GM21723 (cell line): ENCODE data around the gene TRIM51.
"Not testable (repeated sequence)": the region's sequence is repeated elsewhere in the genome, so short reads cannot be mapped to it uniquely, and the experiment has no call there.

Experiments used
- ATAC-seq: cut with Tn5 transposase; IDR thresholded peaks from one replicate; pipeline ENCODE4 v1.9.1; 2021; ENCODE audit warnings: mild to moderate bottlenecking, moderate library complexity; ENCODE audit not compliant: unreplicated experiment

TRIM51 gene, protein sequence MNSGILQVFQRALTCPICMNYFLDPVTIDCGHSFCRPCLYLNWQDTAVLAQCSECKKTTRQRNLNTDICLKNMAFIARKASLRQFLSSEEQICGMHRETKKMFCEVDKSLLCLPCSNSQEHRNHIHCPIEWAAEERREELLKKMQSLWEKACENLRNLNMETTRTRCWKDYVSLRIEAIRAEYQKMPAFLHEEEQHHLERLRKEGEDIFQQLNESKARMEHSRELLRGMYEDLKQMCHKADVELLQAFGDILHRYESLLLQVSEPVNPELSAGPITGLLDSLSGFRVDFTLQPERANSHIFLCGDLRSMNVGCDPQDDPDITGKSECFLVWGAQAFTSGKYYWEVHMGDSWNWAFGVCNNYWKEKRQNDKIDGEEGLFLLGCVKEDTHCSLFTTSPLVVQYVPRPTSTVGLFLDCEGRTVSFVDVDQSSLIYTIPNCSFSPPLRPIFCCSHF

DNA sequence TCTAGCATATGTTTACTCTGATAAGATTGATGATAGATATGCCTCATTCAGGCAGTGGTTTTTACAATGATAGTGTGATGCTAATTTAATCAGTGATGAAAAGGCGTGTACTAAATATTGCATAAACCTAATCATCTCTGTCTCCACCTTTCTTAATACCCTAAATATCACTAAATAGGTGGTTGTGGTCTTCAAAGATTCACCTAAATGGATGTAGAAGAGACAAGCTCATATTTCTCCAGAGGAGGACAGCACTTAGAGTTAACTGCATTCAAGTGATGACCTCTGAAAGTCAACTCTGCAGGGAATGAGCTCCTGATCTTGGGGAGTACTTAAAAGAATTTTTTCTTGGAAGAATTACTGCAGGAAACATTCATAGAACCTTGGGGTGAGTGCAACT lies at the start of gene TRIM51:
Gene TRIM51, plus strand, starts transcription at position 301 of the 400 bp plus-strand sequence. CDS start 2,132 bp downstream, outside the sequence.
- not testable (repeated sequence) for ATAC-seq

DNA sequence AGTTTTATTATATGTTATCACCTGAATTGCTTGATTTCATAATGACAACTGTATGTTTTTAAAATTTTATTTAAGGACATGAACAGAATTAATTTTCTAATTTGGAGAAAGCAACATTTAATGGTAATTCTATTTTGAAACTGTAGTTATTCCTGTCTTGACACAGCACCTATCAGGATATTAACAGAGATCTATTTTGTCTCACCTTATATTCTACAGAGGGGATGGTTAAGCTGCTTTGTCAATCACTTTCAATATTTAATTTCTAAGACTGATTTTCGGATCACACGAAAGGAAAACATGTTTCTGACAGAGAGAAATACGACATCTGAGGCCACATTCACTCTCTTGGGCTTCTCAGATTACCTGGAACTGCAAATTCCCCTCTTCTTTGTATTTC lies 44.6 kb upstream of the TRIM51 start, which contains the start of gene OR5D16:
Gene OR5D16, plus strand, starts transcription at position 301 of the 400 bp plus-strand sequence. Its CDS starts 0 bp downstream, at position 301.
- no peak for ATAC-seq

DNA sequence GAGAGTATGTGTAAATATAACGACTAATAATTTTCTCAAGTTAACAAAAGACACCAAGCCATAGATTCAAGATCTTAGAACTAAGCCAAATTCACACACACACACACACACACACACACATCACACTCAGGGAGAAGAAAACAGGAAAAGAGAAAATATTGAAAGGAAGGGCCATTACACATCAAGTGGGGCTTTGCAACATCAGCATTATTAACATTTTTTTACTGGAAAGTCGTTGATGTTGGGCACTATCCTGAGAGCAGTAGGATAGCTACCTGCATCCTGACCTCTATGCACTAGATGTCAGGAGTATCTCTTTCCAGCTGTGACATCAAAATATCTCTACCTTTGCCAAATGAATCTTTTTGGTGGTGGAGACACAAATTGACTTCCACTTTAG lies 35.6 kb upstream of the TRIM51 start:
- ATAC-seq, result no peak

DNA sequence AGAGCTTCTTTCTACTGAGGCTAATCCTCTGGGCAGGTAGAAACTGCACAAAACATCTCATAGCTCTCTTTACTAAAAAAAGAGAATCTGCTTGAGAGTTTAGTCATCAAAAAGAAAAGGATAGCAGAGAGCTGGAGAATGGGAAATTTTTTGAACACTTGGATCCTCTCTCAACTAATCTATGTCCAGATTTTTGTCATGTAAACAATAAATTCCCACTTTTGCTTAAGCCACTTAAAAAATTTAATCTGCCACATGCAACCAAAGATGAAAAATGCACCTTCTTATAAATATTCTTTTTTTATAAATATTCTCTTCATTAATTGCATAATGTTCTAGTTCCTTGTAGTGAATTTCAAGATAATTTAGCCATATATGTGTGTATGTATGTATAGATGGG lies 34.1 kb upstream of the TRIM51 start:
- no peak for ATAC-seq

DNA sequence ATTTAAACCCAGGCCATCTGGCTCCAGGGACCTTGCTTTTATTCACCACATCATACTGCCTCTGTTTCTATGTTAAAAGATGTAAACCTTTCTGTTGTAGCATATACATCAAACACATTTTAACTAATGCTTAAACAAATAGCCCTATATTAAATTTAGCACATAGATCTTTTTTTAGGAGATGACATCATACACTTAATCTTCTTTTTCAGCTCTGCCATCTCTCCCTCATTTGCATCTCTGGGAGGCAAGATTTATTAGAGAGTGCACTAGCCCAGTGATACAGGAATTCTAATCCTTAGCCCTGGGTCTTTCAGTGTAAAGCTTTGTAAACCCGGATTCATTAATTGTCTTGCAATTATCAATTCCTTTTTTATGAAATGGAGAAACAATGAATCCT lies 31.0 kb upstream of the TRIM51 start:
- no peak for ATAC-seq

DNA sequence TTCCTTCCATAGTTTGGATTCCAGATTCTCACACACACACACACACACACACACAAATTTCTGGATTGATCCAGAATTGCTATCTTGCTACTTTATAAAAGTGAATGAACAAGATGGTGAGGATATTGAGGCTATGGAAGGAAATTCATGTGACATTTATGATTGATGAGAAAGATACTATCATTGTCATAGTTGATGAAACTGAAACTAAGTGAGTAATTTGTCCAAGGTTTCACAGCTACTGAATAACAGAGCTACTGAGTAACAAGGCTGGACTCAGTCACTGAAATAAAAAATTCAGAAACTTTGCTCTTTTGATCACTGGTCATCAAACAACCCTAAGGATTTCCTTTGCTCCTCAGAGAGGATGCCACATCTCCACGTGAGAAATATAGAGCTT lies 28.4 kb upstream of the TRIM51 start:
- ATAC-seq, result no peak

DNA sequence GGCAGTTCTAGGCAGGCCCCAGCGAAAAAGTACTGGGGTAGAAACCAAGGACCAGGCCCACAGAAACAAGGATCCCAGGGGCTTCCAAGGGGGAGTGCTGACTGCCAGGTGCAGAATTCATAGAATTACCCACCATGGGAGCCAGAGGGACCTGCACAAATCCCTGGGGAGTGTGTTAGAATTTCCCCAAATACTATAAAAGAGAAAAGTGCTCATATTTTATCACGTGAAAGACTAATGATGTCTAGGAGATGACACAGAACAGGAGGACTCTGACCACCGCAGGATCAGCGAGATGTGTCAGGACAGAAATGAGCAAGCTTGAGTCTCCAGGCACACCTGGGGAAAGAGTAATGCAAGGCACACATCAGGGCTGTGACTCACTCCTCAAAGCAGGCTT lies 15.7 kb upstream of the TRIM51 start:
- ATAC-seq, result not testable (repeated sequence)

DNA sequence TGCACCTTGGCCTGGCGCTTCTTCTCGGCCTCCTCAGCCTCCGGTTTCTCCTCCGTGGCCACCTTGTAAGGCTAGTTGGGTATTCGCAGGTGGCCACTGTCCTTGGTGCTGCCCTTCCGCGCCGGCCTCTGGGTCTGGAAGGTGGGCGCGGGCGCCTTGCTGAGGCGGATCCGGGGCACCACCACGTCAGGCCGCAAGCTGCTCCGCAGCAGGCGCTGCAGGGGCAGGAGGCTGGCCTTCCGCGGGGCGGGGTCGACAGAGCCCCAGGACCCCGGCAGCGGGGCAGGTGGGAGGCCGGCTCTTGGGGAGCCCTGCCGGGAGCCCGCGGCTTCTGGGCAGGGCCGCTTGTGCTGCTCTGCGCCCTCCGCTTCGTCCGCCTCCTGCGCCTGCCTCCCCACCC lies 10.4 kb upstream of the TRIM51 start:
- not testable (repeated sequence) for ATAC-seq

DNA sequence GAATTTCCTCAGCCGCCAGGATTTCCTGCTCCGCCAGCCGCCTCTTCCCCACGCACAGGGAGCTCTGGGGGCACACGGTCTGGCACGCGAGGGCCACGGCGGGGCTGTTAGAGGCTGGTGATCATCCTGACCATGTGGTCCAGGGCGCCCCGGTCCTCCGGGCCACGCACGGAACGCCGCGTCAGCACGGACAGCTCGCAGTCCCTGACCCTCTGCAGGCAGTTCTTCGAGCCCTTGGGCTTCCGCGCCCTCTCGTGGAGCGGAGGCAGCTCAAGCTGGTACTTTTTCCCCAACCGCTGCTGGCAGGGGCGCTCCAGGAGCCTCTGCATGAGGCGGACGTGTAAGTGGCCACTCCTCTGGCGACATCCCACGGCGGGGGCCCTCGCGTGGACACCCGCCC lies 10.0 kb upstream of the TRIM51 start:
- not testable (repeated sequence) for ATAC-seq

DNA sequence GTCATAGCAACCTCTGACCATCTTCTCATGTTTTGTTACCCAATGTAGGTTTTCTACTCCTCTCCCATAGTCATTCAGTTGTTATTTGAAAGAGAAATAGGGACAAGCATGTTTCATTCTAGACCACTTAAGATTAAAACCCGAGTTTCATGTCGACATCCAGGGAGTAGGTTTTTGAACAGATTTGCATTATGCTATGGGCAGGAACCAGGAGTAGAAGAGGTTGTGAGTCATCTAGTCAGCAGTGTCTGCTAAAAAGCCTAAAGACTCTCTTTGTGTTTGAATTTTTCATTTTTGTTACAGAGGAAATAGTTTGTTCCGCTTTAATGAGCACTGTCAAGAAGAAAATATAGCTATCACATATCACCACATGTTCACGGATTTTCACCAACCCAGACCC lies 1.9 kb downstream of the TRIM51 start:
- not testable (repeated sequence) for ATAC-seq

DNA sequence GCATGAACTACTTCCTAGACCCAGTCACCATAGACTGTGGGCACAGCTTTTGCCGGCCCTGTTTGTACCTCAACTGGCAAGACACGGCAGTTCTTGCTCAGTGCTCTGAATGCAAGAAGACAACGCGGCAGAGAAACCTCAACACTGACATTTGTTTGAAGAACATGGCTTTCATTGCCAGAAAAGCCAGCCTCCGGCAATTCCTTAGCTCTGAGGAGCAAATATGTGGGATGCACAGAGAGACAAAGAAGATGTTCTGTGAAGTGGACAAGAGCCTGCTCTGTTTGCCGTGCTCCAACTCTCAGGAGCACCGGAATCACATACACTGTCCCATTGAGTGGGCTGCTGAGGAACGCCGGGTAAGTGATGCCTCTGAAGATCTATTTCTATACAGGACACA lies 2.4 kb downstream of the TRIM51 start:
- not testable (repeated sequence) for ATAC-seq

DNA sequence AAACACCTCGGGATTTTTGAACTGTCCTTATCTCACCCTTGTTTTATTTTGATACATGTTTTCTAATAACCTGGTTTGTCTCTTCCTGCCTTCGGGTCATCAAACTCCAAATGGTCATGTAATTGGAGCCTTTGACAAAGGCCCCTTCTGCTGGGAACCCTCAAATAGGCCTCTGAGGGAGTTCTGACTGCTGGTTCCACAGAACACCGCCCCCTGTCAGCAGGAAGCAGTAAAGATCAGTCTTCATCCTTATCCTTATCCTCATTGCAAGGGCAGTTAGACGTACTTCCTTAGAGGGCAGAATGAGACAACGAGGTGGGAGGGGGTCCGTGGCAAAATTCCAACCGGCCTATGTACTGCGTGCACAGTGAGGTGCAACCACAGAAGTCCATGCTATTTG lies 12.1 kb downstream of the TRIM51 start:
- no peak for ATAC-seq

DNA sequence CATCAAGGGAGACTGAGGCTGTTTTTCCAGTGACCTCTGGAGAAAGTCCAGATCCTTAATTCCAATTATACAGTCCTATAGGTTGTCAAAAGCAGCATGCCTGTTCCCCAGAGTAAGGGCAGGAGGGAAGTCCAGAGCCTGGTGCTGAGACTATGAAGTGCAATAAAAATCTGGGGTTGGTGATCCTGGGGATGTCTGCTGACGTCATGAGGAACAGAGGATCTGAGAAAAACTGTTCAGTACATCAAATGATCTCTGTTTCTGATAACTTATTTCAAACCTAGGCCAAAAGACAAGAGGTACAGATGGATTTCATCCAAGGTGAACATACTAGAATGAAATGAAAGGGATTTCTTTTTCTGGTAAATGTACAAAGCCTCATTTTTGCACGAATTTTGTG lies 19.2 kb downstream of the TRIM51 start:
- ATAC-seq, result no peak

DNA sequence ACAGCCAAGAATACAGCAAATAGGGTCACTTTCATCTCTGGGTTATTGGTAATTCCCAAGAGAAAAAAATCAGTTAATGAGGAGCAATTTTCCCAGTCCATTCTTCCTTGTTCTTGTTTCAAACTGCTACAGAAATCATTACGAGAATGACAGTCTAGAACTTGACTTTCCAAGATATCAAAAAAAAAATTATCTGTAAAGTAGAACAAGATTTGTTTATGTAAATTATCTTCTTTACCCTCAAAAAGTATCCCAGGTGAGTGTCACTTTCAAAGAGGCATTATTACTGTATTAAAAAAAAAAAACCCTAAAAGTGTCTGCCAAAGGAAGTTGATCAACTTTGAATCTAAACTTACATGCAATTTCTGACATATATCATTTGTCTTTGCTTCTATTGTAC lies 31.4 kb downstream of the TRIM51 start, which contains the start of gene OR5W2:
Gene OR5W2, minus strand, starts transcription at position 101 of the 400 bp plus-strand sequence. Its CDS starts 0 bp downstream, at position 101.
- ATAC-seq, result no peak

DNA sequence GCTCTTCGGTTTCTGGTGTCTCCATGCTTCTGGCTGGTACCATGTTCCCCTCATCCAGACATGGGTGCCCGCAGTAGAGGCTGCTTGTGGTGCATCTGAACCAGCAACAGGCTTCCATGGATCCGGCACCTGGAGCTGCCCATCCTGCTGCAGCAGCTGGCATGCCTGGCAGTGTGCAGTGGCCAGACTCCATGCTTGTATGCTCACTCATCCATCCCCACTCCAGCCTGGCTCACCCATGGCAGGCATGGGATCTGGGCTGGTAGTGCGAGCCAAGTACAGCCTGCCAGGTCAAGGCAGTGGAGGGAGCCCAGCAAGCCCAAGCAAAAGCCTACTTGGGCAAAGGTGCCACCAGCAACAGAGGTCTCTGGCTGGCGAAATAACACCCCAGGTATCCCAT lies 37.4 kb downstream of the TRIM51 start:
- ATAC-seq, result no peak

DNA sequence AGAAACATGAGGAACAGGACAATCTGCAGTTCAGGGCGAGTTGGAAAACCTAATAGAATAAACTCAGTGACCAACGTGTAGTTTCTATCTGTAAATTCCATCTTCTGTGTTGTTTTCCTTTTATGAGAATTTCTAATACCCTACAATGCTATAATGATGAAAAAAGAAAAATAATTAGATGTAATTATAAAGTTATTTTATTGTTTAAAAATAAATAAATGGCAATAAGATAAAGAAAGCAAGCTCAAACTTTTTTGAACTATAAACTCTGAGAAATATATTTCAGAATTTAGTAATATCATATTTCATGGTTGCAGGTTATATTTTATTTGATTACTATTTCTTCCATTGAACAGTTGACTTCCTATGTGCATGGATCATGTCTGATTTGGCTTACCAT lies 53.2 kb downstream of the TRIM51 start, which contains the start of gene OR5I1:
Gene OR5I1, minus strand, starts transcription at position 101 of the 400 bp plus-strand sequence. Its CDS starts 0 bp downstream, at position 101.
- ATAC-seq, result no peak
